ENCODE results near the gene GP1BA.

GP1BA gene

GRCh38 chr17:4972752-4973151 is 40.7 kb downstream of the GP1BA start:
- TF ChIP-seq, protein P1, sequence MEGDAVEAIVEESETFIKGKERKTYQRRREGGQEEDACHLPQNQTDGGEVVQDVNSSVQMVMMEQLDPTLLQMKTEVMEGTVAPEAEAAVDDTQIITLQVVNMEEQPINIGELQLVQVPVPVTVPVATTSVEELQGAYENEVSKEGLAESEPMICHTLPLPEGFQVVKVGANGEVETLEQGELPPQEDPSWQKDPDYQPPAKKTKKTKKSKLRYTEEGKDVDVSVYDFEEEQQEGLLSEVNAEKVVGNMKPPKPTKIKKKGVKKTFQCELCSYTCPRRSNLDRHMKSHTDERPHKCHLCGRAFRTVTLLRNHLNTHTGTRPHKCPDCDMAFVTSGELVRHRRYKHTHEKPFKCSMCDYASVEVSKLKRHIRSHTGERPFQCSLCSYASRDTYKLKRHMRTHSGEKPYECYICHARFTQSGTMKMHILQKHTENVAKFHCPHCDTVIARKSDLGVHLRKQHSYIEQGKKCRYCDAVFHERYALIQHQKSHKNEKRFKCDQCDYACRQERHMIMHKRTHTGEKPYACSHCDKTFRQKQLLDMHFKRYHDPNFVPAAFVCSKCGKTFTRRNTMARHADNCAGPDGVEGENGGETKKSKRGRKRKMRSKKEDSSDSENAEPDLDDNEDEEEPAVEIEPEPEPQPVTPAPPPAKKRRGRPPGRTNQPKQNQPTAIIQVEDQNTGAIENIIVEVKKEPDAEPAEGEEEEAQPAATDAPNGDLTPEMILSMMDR (IDR thresholded peaks at IDR 0.05; ENCODE audit: low read length) = no peak
- no peak for TF ChIP-seq EZH2 (IDR thresholded peaks at IDR 0.05; ENCODE audit: borderline replicate concordance, low read length)
- H3K27me3 ChIP-seq (ENCODE audit: insufficient read depth, low read length) = no peaks in the 10 kb centered on the region

DNA sequence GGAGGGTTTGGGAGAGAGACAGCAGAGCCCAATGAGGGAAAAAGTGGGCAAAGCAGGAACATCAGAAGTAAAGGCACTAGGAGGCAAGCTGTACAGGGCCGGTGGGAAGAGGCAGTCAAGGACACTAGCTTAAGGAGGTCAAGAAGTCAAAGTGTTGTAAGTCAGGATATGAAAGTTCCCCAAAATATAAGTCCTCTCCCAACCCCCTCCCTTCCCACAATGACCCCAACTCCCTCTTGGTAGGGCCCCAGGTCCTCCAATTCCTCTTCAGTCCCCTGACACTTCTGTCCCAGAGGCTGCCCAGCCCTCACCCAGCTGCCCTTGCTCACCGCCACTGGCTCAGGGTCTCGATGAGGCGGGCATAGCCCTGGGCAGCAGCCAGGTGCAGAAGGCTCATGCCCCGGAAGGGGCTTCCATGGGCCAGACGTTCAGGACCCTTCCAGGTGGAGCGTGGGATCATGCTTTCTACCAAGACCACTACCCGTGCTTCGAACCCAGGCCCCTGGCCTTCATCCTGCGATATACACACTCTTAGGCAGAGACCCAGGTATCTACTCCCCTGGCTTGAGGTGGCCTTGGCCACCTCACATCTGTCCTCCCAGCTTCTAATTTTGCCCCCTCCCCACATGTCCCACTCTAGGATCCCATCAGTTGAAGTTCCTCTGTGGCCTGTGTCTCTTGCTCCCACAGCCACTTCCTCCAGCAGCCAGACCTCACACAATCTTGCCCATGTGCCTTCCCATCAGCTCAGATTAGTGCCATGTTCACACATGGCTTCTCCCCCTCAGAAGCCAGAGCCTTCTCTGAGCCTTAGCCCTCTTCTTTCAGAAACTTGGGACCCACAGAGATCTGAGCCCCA is 41.4 kb downstream of the GP1BA start:
- TF ChIP-seq, protein P1 (IDR thresholded peaks at IDR 0.05; ENCODE audit: low read length) = no peak
- TF ChIP-seq EZH2 (IDR thresholded peaks at IDR 0.05; ENCODE audit: borderline replicate concordance, low read length) = no peak
- H3K27me3 ChIP-seq (ENCODE audit: insufficient read depth, low read length) = no peaks in the 10 kb centered on the region
- H3K9ac ChIP-seq (ENCODE audit: low read length) = no peak overlapping the region

More at GRCh38 chr17:4972752-4973151, 40.7 kb downstream of the GP1BA start:
- H3K27ac ChIP-seq (ENCODE audit: low read depth, low read length, poor library complexity, severe bottlenecking) = no peak overlapping the region
- no peaks in the 10 kb centered on the region for H3K79me2 ChIP-seq (ENCODE audit: insufficient read depth, low read length)
- H3F3A ChIP-seq (ENCODE audit: insufficient read depth, low read length) = no peaks in the 10 kb centered on the region
- no peak overlapping the region for H3K4me3 ChIP-seq (ENCODE audit: low read depth, low read length, poor library complexity, severe bottlenecking)
- H2AFZ ChIP-seq (ENCODE audit: low read length) = no peak overlapping the region
- H3K9me2 ChIP-seq (ENCODE audit: low read depth, low read length) = no peaks in the 10 kb centered on the region
- no peak overlapping the region for H3K4me2 ChIP-seq (ENCODE audit: low read length)
- H3K9me3 ChIP-seq (ENCODE audit: low read length) = no peaks in the 10 kb centered on the region
- no peaks in the 10 kb centered on the region for H4K20me1 ChIP-seq (ENCODE audit: insufficient read depth, low read length)
- peaks cover 63% of the 10 kb centered on the region; the same call in 1 of the 2 replicates for H3K36me3 ChIP-seq (ENCODE audit: insufficient read depth, low read length)
- no peak overlapping the region for H3K9ac ChIP-seq (ENCODE audit: low read length)
- peaks cover 15% of the 10 kb centered on the region for H3K4me1 ChIP-seq (ENCODE audit: insufficient read depth, low read length, severe bottlenecking)

DNA sequence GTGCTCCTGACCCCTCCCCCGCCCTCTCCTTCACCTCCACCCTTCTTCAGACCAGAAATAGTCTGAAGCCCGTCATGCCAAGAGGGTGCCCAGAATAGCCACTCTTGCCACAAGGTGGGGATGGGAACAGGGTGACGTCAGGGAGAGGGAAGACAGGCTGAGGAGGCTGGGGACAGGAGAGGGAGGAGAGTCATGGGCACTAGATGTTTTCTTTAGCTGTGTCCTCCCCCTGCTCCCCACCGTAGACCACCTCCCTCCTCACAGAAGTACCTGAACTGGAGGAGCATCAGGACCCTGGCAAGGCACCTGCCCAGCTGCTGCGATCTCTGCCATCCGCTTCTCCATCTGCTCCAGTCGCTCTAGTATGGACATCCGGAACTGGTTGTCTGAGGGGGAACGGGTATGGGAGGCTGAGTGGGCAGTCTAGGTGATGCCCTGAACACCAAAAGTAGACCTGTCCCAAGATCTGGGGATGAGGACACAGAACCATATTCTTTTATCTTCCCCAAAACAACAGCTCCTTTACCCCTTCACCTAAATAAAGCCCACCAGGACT is 42.1 kb downstream of the GP1BA start:
- Histone ChIP-seq H3K9ac (ENCODE audit: low read length) (no peak overlapping the region), H3K4me3 (ENCODE audit: low read depth, low read length, poor library complexity, severe bottlenecking) (no peak overlapping the region), H3K9me2 (ENCODE audit: low read depth, low read length) (no peaks in the 10 kb centered on the region), H3K9me3 (ENCODE audit: low read length) (no peaks in the 10 kb centered on the region), H3K36me3 (ENCODE audit: insufficient read depth, low read length) (peaks cover 70% of the 10 kb centered on the region; the same call in 1 of the 2 replicates), H3F3A (ENCODE audit: insufficient read depth, low read length) (no peaks in the 10 kb centered on the region), H3K4me1 (ENCODE audit: insufficient read depth, low read length, severe bottlenecking) (peaks cover 2% of the 10 kb centered on the region), H3K4me2 (ENCODE audit: low read length) (no peak overlapping the region), H2AFZ (ENCODE audit: low read length) (no peak overlapping the region), H3K27ac (ENCODE audit: low read depth, low read length, poor library complexity, severe bottlenecking) (no peak overlapping the region), H3K79me2 (ENCODE audit: insufficient read depth, low read length) (no peaks in the 10 kb centered on the region), H4K20me1 (ENCODE audit: insufficient read depth, low read length) (no peaks in the 10 kb centered on the region), H3K27me3 (ENCODE audit: insufficient read depth, low read length) (no peaks in the 10 kb centered on the region)
- TF ChIP-seq EZH2 (IDR thresholded peaks at IDR 0.05; ENCODE audit: borderline replicate concordance, low read length) = no peak
- TF ChIP-seq, protein P1 (IDR thresholded peaks at IDR 0.05; ENCODE audit: low read length) = no peak

More for the DNA sequence above, 41.4 kb downstream of the GP1BA start:
- no peak overlapping the region for H3K4me2 ChIP-seq (ENCODE audit: low read length)
- H3K4me3 ChIP-seq (ENCODE audit: low read depth, low read length, poor library complexity, severe bottlenecking) = no peak overlapping the region
- no peak overlapping the region for H3K27ac ChIP-seq (ENCODE audit: low read depth, low read length, poor library complexity, severe bottlenecking)
- H3K4me1 ChIP-seq (ENCODE audit: insufficient read depth, low read length, severe bottlenecking) = peaks cover 9% of the 10 kb centered on the region
- no peaks in the 10 kb centered on the region for H4K20me1 ChIP-seq (ENCODE audit: insufficient read depth, low read length)
- H3K79me2 ChIP-seq (ENCODE audit: insufficient read depth, low read length) = no peaks in the 10 kb centered on the region
- H3K36me3 ChIP-seq (ENCODE audit: insufficient read depth, low read length) = peaks cover 71% of the 10 kb centered on the region; the same call in 1 of the 2 replicates
- no peak overlapping the region for H2AFZ ChIP-seq (ENCODE audit: low read length)
- no peaks in the 10 kb centered on the region for H3F3A ChIP-seq (ENCODE audit: insufficient read depth, low read length)
- H3K9me2 ChIP-seq (ENCODE audit: low read depth, low read length) = no peaks in the 10 kb centered on the region
- H3K9me3 ChIP-seq (ENCODE audit: low read length) = no peaks in the 10 kb centered on the region

All from OCI-LY1 (cell line).